Astrocyte of the cerebellum (primary cell): Measurements from ENCODE around the gene ST7L.
"Not testable (repeated sequence)": the region's sequence is repeated elsewhere in the genome, so short reads cannot be mapped to it uniquely, and the experiment has no call there.

Experiments used
- DNase-seq: peaks from one replicate; pipeline ENCODE4 v3.0.0-alpha.2; 2011; ENCODE audit warnings: low read depth
- H3K4me3 ChIP-seq: 2 replicates; pipeline ENCODE4 v1.5.1; 2011; ENCODE audit warnings: mild to moderate bottlenecking, low read depth, low read length, moderate library complexity
- in situ Hi-C: cut with HindIII; loops from 2 replicates; pipeline ENCODE4 v1.10.0; 2017; ENCODE audit warnings: low sequenced_read_pairs
- TF ChIP-seq, protein P1 (sequence below): IDR thresholded peaks from 2 replicates; pipeline ENCODE4 v1.5.1; 2012; ENCODE audit warnings: low read length, low read depth, moderate library complexity, mild to moderate bottlenecking; ENCODE audit errors: missing control alignments

The ST7L gene

DNA sequence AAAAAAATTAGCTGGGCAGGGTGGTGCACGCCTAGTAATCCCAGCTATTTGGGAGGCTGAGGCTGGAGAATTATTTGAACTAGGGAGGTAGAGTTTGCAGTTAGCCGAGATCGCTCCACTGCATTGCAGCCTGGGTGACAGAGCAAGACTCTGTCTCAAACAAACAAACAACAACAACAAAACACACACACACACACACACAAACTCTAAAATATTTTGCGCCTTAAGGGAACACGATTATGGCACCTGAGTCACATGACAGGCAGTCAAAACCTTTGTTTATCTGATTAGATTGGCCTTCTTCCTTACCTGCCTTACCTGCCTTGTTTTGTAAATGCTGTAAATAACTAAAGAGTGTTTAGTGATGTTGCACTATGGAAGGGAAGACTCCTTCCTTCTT is 130.8 kb downstream of the ST7L start:
- no peak overlapping the region for H3K4me3 ChIP-seq
- TF ChIP-seq, protein P1, sequence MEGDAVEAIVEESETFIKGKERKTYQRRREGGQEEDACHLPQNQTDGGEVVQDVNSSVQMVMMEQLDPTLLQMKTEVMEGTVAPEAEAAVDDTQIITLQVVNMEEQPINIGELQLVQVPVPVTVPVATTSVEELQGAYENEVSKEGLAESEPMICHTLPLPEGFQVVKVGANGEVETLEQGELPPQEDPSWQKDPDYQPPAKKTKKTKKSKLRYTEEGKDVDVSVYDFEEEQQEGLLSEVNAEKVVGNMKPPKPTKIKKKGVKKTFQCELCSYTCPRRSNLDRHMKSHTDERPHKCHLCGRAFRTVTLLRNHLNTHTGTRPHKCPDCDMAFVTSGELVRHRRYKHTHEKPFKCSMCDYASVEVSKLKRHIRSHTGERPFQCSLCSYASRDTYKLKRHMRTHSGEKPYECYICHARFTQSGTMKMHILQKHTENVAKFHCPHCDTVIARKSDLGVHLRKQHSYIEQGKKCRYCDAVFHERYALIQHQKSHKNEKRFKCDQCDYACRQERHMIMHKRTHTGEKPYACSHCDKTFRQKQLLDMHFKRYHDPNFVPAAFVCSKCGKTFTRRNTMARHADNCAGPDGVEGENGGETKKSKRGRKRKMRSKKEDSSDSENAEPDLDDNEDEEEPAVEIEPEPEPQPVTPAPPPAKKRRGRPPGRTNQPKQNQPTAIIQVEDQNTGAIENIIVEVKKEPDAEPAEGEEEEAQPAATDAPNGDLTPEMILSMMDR = no peak
- DNase-seq = no peak
- in situ Hi-C loops = no loop called here

DNA sequence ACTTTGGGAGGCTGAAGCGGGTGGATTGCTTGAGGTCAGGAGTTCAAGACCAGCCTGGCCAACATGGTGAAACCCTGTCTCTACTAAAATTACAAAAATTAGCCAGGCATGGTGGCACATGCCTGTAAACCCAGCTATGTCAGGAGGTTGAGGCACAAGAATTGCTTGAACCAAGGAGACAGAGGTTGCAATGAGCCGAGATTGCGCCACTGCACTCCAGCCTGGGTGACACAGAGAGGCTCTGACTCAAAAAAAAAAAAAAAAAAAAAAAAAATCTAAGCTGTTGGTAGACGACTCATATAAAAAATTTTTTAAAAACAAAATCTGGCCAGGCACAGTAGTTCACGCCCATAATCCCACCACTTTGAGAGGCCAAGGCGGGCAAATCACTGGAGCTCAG is 131.3 kb downstream of the ST7L start:
- DNase-seq, H3K4me3 ChIP-seq, in situ Hi-C loops: not testable (repeated sequence)

DNA sequence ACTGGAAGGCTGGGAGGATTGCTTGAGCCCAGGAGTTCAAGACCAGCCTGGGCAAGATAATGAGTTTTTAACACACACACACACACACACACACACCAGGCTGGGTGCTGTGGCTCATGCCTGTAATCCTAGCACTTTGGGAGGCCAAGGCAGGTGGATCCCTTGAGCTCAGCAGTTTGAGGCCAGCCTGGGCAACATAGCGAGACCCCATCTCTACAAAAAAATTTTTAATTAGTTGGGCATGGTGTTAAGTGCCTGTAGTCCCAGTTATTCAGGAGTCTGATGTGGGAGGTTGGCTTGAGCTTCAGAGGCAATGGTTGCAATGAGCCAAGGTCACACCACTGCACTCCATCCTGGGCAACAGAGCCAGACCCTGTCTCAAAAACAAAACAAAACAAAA is 132.9 kb downstream of the ST7L start:
- DNase-seq, in situ Hi-C loops, H3K4me3 ChIP-seq: not testable (repeated sequence)

DNA sequence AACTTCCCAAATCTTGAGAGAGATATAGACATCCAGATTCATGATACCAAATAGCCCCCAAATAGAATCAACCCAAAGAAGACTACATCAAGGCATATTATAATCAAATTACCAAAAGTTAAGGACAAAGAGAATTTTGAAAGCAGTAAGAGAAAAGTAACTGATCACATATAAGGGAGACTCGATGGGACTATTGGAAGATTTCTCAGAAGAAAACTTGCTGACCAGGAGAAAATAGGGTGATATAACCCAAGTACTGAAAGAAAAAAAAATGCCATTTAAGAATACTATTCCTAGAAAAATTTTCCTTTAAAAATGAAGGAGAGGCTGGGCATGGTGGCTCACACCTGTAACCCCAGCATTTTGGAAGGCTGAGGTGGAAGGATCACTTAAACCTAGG is 140.6 kb downstream of the ST7L start:
- no peak overlapping the region for H3K4me3 ChIP-seq
- in situ Hi-C loops = loop anchor here (5.0 kb wide), 1 partner anchor 96 kb away; no protein-coding TSS in a partner anchor
- TF ChIP-seq, protein P1 = no peak

DNA sequence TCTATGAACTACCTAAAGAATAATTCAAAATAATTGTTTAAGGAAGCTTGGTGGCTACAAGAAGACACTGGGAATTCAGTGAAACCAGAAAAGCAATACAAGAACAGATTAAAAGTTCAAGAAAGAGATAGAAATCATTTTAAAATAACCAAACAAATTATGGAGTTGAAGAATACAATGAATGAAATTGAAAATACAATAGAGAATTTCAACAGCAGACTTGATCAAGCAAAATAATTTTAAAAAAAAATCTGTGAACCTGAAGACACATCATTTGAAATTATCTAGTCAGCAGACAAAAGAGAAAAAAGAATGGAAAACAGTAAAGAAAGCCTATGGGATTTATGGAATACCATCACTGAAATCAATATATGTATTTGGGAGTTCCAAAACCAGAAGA is 141.4 kb downstream of the ST7L start:
- DNase-seq = no peak
- TF ChIP-seq, protein P1 = no peak
- no peak overlapping the region for H3K4me3 ChIP-seq
- in situ Hi-C loops = loop anchor here (5.0 kb wide), 1 partner anchor 95 kb away; no protein-coding TSS in a partner anchor

More for the DNA sequence above, 140.6 kb downstream of the ST7L start:
- DNase-seq = no peak
